ENCODE data around the gene PCID2.

DNA sequence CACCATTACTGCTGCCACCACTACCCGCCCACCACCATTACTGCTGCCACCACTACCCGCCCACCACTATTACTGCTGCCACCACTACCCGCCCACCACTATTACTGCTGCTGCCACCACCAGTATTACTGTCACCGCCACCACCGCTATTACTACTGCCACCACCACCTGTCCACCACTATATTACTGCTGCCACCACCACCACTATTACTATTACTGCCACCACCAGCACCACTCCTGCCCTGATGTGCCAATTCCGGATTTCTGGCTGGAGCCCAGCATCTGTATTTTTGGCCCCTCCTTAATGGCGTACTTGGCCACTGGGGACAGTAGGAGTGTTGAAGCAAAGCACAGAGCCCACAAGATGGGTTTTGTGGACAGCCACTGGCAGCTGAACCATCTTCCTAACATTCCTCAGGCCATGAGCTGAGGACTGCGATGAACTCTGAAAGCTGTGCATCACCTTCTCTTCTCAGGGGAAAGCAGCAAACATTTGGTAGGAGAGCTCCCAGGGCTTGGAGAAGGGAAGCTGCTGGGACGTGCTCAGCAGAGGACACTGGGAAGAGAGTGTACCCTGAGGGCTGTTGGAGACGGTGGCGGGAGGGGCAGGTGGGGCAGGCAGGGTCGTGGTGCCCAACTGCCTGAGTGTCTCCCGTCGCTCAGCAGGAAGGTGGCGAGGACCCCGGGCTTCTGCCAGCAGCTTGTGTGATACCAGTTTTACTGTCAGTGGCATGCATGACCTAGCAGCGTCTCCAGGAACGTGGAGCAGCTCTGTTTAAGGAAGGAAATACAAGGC is 23.9 kb upstream of the PCID2 start:
- TF ChIP-seq GATA2 (IDR thresholded peaks at IDR 0.05; ENCODE audit: low read depth, low read length) (no peak), GATA3 (IDR thresholded peaks at IDR 0.05; ENCODE audit: low read depth, low read length) (no peak)

Measured in SH-SY5Y (cell line).